ENCODE measurements around the gene KCNMB1.
A peak's percentile ranks its signal among the peaks of the same experiment; 100 is the strongest.

The KCNMB1 gene, protein sequence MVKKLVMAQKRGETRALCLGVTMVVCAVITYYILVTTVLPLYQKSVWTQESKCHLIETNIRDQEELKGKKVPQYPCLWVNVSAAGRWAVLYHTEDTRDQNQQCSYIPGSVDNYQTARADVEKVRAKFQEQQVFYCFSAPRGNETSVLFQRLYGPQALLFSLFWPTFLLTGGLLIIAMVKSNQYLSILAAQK

DNA sequence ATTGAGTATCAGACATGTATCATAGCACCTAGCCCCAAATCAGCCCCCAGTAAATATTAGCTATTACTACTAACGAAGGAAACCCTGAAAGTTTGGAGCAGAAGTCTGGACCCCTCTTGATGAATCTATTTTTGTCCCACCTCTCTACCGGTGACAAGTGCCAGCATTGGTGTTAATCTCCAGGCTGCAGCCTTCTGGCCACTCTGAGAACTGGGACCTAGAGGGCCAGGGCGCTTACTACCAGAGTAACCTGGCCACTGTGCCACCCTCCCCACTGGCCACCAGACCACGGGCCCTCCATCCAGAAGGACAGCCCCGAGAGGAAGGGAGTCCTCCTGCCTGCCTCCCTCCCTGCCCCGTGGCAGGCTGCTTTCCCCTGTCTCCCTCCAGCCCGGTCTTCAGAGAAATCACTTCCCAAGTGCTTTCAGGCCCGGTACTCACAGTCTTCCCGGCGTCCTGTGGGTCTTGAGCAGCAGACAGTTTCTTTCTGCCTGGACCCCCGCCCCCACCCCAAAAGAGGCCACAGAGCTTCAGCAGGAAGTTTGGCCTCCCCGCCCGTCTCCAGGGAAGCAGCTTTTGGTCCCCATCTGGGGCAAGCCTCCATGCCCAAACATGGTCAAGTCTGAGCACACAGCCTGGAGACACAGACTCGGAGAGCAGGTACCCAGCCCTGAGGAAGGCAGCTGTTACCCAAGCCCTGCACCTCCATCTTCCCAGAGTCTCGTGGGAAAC is at the start of gene KCNMB1:
Gene KCNMB1 (minus strand): TSS at position 550 of the 732 bp plus-strand sequence. CDS start 3,920 bp downstream, outside the sequence.
- no peak for DNase-seq

DNA sequence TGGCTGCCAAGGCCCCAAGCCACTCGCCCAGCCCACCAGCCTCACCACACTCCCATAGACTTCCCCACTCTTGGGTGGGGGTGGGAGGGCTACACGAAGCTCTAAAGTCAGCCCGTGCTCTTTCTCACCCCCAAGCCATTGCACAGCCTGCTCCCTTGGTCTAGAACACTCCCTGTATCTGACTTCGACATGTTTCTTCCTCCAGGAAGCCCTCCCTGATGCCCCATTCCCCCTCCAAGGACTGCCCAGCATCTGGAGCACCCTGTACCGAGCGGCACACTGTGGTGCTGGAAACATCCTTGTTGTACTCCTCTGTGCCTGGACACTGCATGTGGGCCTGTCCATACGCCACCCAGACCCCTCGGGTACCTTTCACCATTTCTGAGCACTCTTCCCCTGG is 49.4 kb upstream of the KCNMB1 start:
- DNase-seq, result no peak

DNA sequence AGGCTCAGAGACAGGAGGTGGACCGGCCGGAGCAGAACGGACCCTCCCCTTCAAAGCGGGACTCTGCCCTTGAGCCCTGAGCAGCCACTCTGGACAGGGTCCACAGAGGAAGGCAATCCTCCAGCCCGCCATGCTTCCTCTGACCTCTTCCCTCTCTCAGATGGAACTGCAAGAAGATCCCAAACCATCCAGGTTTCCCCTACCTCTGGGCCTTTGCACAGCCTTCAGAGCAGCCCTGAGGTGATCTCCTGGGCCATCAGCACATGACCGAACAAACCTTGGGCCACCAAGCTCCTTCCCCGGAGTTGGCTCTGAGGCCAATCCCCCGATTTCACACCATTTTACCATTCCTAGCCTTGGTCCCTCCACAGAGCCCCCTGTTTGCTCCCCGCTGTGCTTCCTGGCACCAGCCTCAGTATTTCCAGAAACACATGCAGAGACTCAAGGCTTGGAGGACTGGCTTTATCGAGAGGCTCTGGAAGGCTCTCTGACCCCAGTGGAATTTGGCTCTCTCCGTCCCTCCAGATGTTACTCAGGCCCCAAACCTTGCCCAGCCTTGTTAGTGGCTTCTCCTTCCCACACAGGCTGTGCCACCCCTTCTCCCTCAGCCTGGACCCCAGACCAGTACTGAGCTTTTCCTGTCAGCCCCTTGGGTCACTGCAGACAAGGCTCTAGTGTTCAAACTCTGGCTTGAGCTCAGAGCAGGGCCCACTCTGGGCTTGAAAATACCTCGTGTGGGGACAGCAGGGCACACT is 48.6 kb upstream of the KCNMB1 start:
- no peak for DNase-seq

DNA sequence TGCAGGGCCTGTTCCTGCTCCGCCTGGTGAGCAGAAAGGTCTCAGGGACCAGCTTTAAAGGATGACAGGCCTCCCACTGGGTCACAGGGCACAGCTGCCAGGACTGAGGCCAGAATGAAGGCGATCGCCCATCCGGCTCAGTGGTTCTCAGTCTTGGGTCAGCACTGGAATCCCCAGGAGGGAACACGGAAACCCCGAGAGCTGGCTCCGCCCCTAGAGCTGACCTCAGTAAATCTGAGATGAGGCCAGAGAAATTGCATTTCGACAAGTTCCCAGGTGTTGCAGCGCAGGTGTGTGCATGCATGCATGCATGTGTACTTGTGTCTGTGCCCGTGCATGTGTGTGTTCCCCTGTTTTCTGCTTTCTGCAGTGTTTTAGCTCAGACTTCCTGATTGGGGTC is 47.2 kb upstream of the KCNMB1 start:
- no peak for DNase-seq

DNA sequence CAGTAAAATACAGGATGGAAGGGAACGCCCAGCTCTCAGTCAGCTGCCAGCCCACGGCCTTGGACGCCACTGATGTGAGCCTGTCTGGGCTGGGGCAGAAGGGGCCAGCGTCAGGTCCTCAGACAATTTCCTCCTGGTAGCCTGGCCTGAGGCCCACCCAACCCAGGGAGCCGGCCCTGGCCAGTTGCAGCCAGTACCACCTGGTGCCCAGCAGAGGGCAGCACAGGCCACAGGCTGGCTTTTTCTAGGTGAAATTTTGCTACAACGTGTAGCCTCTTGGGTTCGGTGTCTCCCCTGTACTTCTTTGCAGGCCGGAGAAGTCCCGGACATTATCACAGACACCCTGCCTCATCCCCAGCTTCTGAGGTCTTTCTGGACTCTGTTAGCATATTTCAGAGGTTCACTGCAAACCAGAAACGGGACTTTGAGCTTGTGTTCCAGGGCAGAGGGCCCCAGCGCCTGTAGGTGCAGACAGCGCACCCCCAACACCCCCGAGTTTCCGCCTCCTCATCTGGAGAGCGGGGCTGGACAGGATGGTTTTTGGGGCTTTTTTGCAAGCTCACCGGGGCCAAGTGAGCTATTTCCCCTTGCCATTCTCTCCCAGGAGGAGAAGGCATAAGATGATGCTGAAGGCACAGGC is 45.9 kb upstream of the KCNMB1 start:
- peak; percentile 36 for DNase-seq

DNA sequence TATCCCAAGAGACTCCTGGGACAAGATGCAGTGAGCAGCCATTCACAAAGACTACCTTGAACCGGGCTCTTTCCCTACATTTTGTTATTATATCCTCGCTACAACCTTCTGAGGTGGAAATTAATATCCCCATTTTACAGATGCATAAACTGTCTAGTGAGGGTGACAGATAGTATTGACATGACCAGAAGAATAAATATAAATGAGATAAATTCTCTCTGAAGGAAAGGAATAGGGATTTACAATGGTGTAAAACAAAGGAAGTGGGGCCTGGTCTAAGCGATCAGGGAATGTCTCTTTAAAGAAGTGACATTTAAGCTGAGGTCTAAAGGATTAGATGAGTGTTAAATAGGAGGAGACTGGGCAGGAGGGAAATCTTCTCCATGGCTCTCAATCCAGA is 43.5 kb upstream of the KCNMB1 start:
- DNase-seq, result no peak

DNA sequence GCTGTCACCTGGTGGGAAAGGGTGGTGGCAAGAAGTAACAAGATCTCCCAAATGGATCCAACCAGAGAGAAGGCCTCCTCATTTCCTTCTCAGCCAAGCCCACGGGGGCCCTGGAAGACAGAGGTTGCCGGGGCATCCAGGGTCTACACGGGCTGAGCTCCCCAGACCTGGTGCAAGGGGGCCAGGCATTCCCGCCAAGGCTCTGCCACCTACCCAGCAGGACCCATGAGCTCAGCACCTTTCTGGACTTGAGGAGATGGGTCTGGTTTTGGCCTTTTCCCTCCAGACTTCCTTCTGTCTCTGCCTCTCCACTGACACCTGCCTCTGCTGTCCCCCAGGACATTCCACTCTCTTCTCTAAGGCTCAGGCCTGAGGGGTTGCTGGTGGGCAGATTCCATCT is 42.4 kb upstream of the KCNMB1 start:
- no peak for DNase-seq

DNA sequence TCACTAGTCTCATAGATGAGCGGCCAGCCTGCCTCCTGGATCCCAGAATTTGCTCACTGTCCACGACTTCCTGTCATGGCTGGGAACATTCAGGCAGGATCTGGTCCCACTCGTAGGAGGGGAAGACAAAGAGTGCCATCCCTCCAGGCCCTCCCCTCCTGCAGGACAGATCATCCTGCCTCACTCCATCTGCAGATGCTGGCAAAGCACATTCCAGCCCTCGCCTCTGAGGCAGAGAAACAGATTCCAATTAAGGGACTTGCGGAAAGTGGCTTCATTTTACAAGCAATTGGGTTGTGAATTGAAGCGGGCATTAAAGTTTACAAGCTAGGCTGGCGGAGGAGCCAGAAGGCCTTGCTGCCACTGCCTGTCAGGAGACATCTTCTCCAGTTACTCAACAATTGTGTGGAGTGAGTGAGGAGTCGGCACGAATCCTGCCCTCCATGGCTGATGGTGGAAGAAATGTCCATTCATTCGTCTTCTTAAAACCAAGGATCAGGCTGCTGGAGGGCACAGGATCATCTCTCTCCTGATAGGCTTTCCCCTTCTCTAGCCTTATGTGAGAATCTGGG is 41.8 kb upstream of the KCNMB1 start:
- no peak for DNase-seq

DNA sequence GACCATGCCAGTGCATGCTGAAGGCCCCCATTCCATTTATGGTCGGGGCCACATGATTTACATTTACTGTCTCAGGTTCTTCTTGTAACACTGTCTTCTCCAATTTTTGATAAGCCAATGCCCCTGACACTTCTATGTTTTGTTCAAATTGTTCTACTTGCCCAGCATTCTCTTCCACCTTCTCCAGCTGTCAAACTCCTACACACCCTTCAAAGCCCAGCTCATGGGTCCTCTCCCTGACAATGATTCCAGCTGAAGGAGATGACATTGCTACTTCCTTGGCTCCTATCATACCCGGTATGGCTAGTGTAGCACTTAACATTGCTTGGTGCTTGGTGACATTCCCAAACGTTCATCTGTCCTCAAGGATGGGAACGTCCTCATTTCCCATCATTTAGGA is 41.1 kb upstream of the KCNMB1 start:
- no peak for DNase-seq

DNA sequence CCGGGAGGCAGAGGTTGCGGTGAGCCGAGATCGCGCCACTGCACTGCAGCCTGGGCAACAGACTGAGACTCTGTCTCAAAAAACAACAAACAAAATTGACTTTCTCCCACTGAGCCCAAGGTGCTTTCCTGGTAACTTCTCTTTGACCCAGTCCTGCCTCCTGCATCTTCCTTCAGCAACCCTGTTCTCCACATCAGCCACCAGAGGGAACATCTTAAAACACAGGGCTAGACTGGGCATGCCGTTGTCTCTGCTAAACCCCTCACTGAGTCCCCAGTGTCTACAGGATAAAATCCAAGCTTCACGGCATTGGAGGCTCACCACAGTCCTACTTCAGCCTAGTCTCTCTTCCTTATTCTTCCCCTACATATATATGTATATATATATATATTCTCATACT is 39.8 kb upstream of the KCNMB1 start:
- no peak for DNase-seq

DNA sequence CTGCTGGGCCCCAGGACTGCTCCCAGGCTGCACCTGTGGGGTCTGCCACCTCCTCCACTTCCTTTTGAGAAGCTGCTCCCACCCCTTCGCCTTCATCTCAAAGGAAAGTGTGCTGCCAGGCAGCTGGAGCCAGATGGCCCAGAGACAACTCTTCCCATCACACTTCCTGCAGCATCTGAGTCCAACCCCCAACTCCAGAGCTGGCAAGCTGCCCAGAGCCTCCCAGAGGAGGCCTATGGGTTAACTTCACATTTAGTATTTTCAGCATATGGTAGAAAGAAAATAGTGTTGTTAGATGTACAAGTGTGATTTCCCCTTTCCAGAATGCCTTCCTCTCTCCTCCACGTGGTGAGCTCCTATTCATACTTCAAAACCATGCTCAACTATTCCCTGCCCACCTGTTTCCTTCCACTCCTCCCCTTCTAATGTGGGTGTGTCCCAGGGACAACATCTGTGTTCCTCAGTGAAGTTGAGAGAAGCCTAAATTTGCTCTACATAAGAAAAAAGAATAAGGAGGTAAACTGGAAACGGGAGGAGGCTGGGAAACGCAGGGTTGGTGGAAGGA is 38.6 kb upstream of the KCNMB1 start:
- no peak for DNase-seq

DNA sequence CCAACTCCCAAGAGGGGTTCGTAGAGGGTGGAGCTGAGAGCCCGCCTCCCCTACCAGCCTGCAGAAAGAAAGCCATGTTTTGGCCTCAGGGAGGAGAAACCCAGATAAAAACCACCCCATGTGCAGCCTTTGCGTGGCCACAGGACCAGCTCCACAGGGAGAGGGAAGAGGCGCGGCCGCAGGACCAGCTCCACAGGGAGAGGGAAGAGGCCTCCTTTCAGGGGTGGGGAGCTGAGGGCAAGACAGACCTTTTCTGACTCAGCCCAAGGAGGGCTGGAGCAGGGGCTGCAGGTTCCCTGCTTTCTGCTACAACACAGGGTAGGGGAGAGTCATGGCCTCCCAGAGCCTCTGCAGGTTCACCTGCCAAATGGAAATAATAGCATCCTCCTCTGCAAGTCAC is 37.6 kb upstream of the KCNMB1 start:
- DNase-seq, result no peak

DNA sequence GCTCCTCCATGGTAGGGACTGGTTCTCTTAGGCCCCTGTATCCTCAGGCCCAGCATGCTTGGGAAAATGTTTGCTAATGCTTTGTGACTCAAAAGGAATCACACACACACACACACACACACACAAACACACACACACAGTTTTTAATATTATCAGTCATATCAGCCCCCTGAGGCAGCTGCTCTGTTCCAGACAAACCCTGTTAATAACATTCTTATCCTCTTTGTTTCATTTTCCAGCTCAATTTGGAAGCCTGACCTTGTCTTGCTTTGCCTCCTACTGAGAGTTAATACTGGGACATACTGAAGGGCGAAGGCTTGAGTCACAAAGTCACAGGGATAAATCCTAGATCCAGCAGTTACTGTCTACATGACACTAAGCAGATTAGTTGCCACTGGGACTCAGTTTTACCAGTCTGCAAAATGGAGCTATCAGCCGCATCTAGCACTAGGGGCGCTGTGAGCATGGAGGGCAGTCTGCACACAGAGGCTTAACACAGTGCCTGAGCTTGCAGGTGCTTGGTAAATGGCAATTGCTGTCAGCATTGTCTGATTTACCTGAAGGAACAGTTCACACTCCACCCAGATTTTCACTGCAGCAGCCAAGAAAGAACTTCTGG is 37.1 kb upstream of the KCNMB1 start:
- DNase-seq, result no peak

DNA sequence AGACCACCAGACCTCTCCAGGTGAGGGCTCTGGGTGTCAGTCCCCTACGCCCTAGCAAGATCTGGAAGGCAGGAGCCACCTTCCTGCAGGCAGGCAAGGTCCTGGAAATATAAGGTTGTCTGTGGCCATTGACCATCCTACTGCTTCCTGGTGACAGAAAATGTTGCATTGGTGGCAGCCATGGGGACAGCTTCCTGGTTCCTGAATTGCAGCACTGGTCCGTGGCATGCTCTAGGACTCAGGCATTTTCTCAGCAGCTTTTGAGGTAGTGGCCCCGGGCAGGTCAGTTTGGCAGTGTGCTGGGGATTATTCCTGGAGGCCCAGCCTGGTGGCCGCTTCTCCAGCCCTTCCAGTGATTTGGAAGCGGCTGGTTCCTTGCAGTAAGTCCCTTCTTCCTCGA is 36.6 kb upstream of the KCNMB1 start:
- no peak for DNase-seq

DNA sequence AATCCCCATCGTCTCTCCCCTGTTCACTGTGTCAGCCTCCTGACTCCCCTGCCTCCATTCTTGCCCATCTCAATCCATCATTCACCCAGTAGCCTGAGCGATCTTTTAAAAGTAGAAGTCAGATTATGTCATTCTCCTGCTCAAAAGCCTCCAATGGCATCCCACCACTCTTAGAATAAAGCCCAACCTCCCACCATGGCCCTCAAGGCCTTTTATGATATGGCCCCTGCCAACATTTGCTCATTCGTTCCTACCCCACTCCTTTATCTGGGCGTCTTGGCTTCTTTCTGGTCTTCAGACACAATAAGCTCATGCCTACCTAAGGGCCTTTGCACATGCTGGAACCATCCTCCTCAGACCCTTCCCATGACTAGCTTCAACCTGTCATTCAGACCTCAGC is 35.5 kb upstream of the KCNMB1 start:
- no peak for DNase-seq

DNA sequence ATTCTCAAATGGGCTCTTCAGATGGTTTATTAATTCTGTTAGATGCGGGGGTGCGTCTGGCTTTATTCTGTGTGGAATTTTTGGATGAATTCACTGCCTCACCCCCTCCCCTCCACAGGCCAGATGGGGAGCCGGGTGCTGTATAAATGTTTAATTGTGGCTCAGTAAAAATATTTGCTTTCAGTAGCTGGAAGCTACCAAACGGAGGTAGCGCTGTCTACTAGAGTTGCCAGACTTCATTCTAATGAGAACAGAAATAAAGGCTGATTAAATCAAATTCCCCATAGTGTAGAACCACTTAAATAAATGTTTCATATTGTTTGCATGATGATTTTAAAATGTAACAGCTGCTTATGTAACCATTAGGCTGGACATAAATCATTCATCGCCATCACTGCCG is 34.5 kb upstream of the KCNMB1 start:
- no peak for DNase-seq

DNA sequence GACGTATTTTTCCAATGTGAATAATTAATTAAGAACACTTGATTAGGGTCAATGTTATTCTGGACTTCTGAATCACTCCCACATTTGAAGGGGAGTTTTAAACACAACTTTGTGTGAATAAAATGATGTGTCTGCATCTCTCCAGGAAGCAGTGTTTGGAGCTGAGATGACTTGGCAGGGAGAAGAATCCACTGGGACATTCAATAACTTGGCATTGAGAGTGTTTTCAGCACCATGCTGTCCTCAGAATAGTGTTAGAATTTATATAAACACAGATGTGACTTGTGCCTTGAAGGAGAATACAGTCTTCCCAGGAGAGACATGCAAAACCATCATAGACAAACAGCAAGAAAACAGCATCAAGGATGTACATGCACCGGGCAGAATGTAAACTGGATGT is 32.7 kb upstream of the KCNMB1 start:
- no peak for DNase-seq

DNA sequence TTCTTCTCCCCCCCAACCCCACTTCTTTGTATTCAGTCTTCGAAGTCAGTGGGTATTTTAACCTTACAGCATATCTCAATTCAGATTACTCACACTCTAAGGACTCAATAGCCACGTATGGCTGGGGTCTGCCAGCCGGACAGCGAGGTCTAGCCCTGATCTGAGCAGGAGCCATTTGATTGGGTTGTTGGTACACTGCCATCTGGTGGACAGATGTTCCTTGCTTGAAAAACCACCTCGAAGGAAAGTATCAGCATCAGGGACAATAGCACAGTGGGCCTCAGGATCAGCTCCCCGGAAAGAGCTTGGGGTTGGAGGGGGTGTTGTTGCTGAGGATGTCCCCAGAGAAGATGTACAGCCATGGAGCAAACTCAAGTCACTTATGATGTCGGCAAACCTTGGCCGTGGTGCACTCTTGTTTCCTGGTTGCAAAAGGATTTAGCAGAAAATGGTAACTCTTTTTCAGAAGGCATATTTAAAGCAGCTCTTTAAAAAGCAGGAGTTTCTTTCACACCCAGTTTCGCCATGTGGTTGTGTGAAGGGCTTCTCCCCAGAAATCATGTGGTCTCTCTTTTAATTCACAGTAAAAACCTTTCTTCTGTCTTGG is 31.7 kb upstream of the KCNMB1 start:
- peak; percentile 39 for DNase-seq

DNA sequence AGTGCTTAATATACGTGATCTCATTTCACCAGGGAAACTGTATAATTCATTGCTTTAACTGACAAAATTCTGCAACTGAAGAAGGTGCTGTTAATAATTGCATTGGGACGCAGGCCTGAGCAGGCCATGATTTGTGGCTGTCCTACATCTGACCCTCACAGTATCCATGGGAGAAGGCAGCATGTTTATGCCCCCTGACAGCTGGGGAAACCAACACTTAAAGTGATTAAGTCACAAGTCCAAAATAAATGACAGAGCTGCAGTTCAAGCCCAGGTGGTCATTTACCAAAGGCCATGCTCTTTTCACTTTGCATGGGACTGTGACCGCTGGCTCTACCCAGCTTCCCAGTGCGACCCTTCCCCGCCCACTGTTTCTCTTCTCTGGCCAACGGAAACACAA is 30.5 kb upstream of the KCNMB1 start:
- DNase-seq, result no peak

DNA sequence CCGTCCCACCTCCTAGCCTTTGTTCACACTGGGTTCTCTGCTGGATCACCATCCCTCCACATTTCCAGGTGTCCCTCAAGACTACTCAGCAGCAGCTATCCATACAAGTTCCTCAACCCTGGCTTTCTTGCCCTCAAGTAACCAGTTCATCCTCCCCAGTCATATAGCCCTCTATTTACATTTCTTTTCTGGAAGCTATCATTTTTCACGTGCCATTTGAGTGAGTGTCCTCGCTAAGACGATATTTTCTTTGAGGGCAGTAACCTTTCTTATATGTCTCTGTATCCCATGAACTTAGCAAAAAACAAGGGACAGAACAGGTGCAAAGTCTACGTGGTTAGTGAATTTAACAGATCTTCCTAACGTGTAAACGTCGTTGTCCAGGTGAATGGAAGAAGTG is 29.6 kb upstream of the KCNMB1 start:
- DNase-seq, result no peak

DNA sequence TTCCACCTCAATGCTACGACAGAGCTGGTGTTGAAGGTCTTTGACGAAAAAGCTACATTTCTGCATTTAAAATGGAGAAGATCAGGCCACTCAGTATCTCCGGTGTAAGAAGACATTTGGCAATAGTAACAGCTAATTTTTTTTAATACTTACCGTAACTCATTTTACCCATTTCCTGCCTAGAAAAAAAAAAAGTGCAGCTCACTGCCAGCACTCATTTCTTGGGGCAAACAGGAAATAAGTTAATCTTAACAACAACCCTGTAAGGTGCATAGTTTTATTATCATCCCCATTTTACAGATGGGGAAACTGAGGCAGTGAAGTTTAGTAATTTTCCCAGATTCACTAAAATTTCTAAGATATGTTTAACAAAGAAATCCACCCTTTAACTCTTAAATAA is 27.4 kb upstream of the KCNMB1 start:
- DNase-seq, result no peak

DNA sequence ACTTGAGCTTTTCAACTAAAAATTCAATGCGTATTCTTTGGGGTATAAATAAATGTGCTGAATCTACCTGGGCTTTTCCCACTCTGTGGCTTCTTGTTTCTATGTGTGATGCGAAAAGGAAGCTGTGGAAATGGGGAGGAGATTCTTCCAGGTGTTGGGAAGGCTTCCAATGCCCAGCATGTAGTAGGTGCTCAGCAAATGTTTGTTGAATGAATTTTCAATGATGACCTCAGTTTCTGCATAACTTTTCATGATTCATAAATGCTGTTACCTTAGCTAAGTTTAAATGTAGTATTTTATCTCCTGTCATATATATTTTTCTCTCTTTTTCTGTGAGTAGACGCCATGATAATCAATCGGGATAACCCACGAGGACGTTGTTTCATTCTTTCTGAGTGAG is 25.6 kb upstream of the KCNMB1 start:
- DNase-seq, result no peak
